ENCODE measurements around the gene NDFIP2. TPM values are rescaled to one million over a fixed set of nuclear protein-coding genes. Genes with fewer than 3 reads are reported as not detected.

NDFIP2 gene
- total and polyA plus RNA-seq, 2 donors (not counting 3 experiments of a cell fraction or from before 2014, with no cell fraction given): 7.9 to 18.5 TPM

GRCh38 chr13:79450110-79450509 lies 30.8 kb upstream of the NDFIP2 start:
- no TSS peak for BruUV-seq (replicated peaks)
- Histone ChIP-seq H3K4me3 (replicated peaks in 1 of 3; ENCODE audit: insufficient read depth in 1 of 3, low read depth in 1 of 3, low read length in 3 of 3) (no peak overlapping the region), H3K9me1 (replicated peaks; ENCODE audit: control insufficient read depth, extremely low read depth, insufficient read depth, low read length) (no peaks in the 10 kb centered on the region), H3K9ac (replicated peaks; ENCODE audit: extremely low read depth, insufficient read depth, low read length) (no peak overlapping the region), H3K4me2 (ENCODE audit: insufficient read depth, low read length) (no peak overlapping the region), H3K79me2 (ENCODE audit: control insufficient read depth, insufficient read depth, low read length) (no peaks in the 10 kb centered on the region), H3K27ac (ENCODE audit: insufficient read depth, low read depth, low read length) (no peak overlapping the region), H4K20me1 (replicated peaks; ENCODE audit: control insufficient read depth, extremely low read depth, insufficient read depth, low read length) (no peaks in the 10 kb centered on the region), H3K27me3 (ENCODE audit: control insufficient read depth in 2 of 2, insufficient read depth in 2 of 2, low read length in 2 of 2) (no peaks in the 10 kb centered on the region), H3K36me3 (ENCODE audit: control insufficient read depth in 2 of 2, extremely low read depth in 1 of 2, insufficient read depth in 2 of 2, low read length in 2 of 2) (no peaks in the 10 kb centered on the region), H2AFZ (ENCODE audit: low read depth, low read length) (no peak overlapping the region), H3K9me3 (replicated peaks; ENCODE audit: control insufficient read depth, insufficient read depth, low read length) (no peaks in the 10 kb centered on the region), H3K4me1 (ENCODE audit: control insufficient read depth, extremely low read depth, insufficient read depth, low read length) (peaks cover 14% of the 10 kb centered on the region)
- DNase-seq (ENCODE audit: low read depth, low spot score): no peak
- no peak for FAIRE-seq
- TF ChIP-seq EZH2 (IDR thresholded peaks at IDR 0.05; ENCODE audit: borderline replicate concordance, low read depth, low read length, severe bottlenecking): no peak
- TF ChIP-seq MAX (IDR thresholded peaks at IDR 0.05; ENCODE audit: insufficient read depth, insufficient read length): no peak
- TF ChIP-seq POLR2A (IDR thresholded peaks at IDR 0.05; ENCODE audit: low read depth, low read length): no peak
- no peak for TF ChIP-seq GATA2 (IDR thresholded peaks at IDR 0.05; ENCODE audit: insufficient read depth, insufficient read length, low read depth, low read length)
- no peak for TF ChIP-seq MYC (IDR thresholded peaks at IDR 0.05; ENCODE audit: low read depth, low read length)
- TF ChIP-seq POLR2AphosphoS5 (IDR thresholded peaks at IDR 0.05; ENCODE audit: insufficient read depth, low read depth, low read length): no peak
- no peak for TF ChIP-seq FOS (IDR thresholded peaks at IDR 0.05; ENCODE audit: borderline replicate concordance, insufficient read depth, low read length)
- TF ChIP-seq JUN (IDR thresholded peaks at IDR 0.05; ENCODE audit: borderline replicate concordance, insufficient read depth, insufficient read length, low read depth): no peak
- TF ChIP-seq CTCF (IDR thresholded peaks at IDR 0.05; ENCODE audit: extremely low read depth in 1 of 2, insufficient read depth in 1 of 2, low read depth in 1 of 2, low read length in 2 of 2): no peak
- dilution Hi-C loops (cut with MboI; ENCODE audit: extremely low pct_ligation_motif_present, low sequenced_read_pairs): no loop called here
- intact Hi-C loops (cut with micrococcal nuclease): no loop called here
- POLR2A ChIA-PET: no interaction called here
- CTCF ChIA-PET: no interaction called here

All from endothelial cell of umbilical vein (primary cell).